Immature natural killer cell (primary cell): ENCODE results near the gene DLD. TPM values are rescaled to one million over a fixed set of nuclear protein-coding genes. Genes with fewer than 3 reads are reported as not detected.
A peak's percentile ranks its signal among the peaks of the same experiment; 100 is the strongest.

Source experiments
- DNase-seq, 3 donors: peaks; one replicate each; pipeline ENCODE4 v3.0.0; 2022; ENCODE audit warnings: mixed read lengths in 1 of 3
- H3K27ac Mint-ChIP-seq, 6 donors: one replicate each; pipeline ENCODE4 v1.8.0; 2020; ENCODE audit warnings: mixed read lengths in 6 of 6, mild to moderate bottlenecking in 5 of 6, inconsistent platforms in 4 of 6, moderate library complexity in 3 of 6
- H3K27me3 Mint-ChIP-seq, 3 donors: one replicate each; pipeline ENCODE4 v1.8.0; 2020 to 2021; ENCODE audit warnings: low read depth in 3 of 3, mild to moderate bottlenecking in 3 of 3, mixed read lengths in 3 of 3, moderate library complexity in 3 of 3, inconsistent platforms in 1 of 3
- H3K36me3 Mint-ChIP-seq, 3 donors: one replicate each; pipeline ENCODE4 v1.8.0; 2020; ENCODE audit warnings: mixed read lengths in 3 of 3, inconsistent platforms in 2 of 3, mild to moderate bottlenecking in 2 of 3
- H3K4me1 Mint-ChIP-seq, 2 donors: one replicate each; pipeline ENCODE4 v1.8.0; 2020; ENCODE audit warnings: inconsistent platforms in 2 of 2, mild to moderate bottlenecking in 2 of 2, mixed read lengths in 2 of 2, moderate library complexity in 1 of 2
- H3K4me3 Mint-ChIP-seq, 5 donors: one replicate each; pipeline ENCODE4 v1.8.0; 2020; ENCODE audit warnings: mild to moderate bottlenecking in 5 of 5, mixed read lengths in 5 of 5, inconsistent platforms in 3 of 5, moderate library complexity in 3 of 5
- H3K9me3 Mint-ChIP-seq, 6 donors: one replicate each; pipeline ENCODE4 v1.8.0; 2020; ENCODE audit warnings: mild to moderate bottlenecking in 6 of 6, mixed read lengths in 6 of 6, inconsistent platforms in 4 of 6, moderate library complexity in 3 of 6
- polyA plus RNA-seq, 3 donors: library from polyadenylated mRNA; unstranded; fragments of 300-500 nt; fragmentation: Illumina TruSeq; gene quantifications; one replicate each; pipeline ENCODE4 v1.2.3, GENCODE V29; 2021

DLD gene
- polyA plus RNA-seq, 3 donors from 2014 or later: 52.2 to 102 (median 61.8) TPM

DNA sequence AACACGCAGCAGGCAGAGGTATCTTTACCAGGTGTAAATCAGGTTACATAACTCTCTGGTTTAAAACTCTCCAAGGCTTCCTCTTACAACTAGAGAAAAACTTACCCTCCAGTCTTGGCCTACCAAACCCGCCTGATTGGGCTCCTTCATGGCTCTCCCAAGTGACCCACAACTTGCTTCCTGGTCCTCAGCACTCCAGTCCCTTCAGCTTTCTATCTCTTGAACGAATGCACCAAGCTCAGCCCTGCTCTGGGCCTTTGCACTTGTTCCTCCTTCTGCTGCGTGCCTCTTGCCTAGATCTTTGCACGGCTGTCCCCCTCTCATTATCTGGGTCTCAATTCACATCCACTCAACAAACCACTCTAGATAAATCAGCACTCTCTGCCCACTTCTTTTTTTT lies 32.7 kb upstream of the DLD start:
- Mint-ChIP-seq H3K4me3 (peak overlapping the region; percentile 23 to 71 (median 39)), H3K9me3 (no peaks in the 10 kb centered on the region), H3K36me3 (peaks cover 0 to 7% (median 3%) of the 10 kb centered on the region in 3 donors), H3K27me3 (no peaks in the 10 kb centered on the region), H3K27ac (peak overlapping the region; percentile 72 to 97 (median 81)), H3K4me1 (peaks cover 30 to 39% of the 10 kb centered on the region in 2 donors)
- DNase-seq: no peak

DNA sequence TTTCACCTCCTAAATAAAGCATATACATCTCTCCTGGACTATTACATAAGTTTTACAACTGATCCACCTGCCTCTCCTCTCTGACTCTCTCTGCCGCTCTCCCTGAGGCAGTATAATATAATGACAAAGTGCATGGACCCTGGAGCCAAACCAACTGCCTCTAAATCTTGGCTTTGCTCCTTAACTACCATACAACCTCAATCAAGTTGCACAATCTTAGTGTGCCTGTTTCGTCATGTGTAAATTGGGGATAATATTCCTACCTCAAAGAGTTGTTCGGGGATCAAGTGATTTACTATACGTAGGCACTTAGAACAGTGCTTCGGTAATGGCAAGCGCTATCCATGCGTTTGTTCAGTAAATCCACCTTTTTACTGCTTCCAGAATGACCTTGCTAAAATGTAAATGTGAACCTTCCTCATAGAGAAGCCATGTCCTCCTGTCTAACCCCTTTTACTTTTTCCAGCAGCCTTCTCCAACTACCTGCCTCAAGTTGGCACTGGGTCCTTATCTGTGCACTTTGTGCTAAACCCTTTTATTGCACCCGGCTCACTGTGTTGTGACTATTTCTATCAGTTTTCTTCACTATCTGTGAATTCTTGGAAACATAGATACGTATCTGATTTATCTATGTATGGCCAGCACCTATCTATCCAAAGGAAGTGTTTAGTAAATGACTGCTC lies 30.6 kb upstream of the DLD start:
- H3K4me1 Mint-ChIP-seq: peaks cover 30 to 44% of the 10 kb centered on the region in 2 donors
- H3K36me3 Mint-ChIP-seq: peaks cover 0 to 7% (median 3%) of the 10 kb centered on the region in 3 donors
- no peak overlapping the region for H3K4me3 Mint-ChIP-seq
- no peaks in the 10 kb centered on the region for H3K27me3 Mint-ChIP-seq
- H3K27ac Mint-ChIP-seq: peak overlapping the region in 3 of 6 donors; percentile 8 to 66 (median 19)
- no peak for DNase-seq
- H3K9me3 Mint-ChIP-seq: no peaks in the 10 kb centered on the region

DNA sequence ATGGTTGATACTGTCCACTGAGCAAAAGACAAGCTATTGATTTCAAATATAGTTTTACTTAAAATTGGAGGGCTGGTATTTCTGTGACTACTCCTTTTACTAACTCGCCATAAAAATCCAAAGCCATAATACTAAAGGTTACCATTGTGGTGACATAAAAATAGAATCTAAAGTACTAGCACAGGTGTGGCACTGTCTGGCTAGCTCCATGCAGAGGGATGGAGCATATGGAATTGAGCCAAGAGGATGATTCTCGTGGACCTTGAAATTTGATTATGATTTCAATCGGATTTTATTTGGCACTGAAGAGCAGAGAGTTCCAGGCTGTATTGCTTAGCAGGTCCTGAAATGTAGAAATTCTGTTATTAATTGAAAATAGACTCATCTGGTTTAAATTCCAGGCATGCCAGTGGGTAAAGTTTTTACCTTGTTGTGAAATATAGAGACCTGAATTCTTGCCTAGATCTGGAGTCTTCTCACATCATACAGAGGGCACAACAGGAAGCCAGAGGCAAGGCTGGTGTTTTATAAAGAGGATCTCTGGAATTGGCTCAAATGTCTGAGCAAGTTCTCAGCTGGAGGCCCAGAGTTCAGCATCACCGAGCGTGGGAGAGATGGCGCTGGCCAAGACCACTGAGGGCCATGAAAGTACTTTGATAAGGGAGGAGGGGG lies 29.9 kb upstream of the DLD start:
- Mint-ChIP-seq H3K36me3 (peaks cover 0 to 7% (median 3%) of the 10 kb centered on the region in 3 donors), H3K4me1 (peaks cover 36 to 46% of the 10 kb centered on the region in 2 donors), H3K4me3 (no peak overlapping the region), H3K27ac (peak overlapping the region in 2 of 6 donors; percentile 8 to 19), H3K27me3 (no peaks in the 10 kb centered on the region), H3K9me3 (no peaks in the 10 kb centered on the region)
- DNase-seq: no peak

DNA sequence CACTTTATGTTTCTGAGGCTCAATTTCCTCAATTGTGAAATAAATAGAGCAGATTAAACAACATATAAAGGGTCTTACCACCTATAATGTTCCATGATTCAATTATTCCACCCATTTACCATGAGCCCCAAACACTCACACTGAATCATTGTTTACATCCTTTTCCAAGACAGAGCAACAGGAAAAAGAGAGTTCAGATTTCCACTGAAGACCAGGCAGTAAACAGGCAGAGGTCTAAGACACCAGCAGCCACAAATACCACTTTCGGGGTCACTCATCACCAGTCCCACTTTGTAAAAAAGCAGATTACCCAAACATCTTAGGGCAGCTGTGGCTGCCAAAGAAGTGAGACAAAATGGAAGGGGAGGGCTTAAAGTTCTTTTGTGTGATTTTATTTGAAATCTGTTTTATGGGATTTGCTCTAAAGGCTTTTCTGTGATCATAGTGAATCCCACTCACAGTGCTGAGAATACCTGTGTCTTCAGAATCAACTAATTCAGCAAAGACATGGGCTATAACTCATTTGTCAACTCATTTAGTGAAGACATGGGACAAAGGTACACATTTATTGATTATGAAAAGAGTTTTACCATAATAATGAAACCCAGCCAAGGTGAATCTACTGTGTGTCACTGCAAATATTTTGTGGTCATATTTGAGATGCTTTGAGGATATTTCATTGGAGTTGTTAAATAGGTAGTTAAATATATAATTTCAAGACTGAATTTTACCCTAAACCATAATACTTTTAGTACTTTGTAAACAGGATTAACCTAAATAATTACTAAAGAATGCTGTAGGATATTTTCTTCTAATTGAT lies 24.8 kb upstream of the DLD start:
- Mint-ChIP-seq H3K27me3 (peaks cover 0 to 2% (median 0%) of the 10 kb centered on the region in 3 donors), H3K36me3 (no peaks in the 10 kb centered on the region), H3K9me3 (no peaks in the 10 kb centered on the region), H3K27ac (peak overlapping the region in 5 of 6 donors; percentile 14 to 90 (median 78)), H3K4me3 (peak overlapping the region in 3 of 5 donors; percentile 3 to 30 (median 6)), H3K4me1 (peaks cover 8 to 17% of the 10 kb centered on the region in 2 donors)
- DNase-seq: peak in 2 of 3 donors; percentile 9 to 23

DNA sequence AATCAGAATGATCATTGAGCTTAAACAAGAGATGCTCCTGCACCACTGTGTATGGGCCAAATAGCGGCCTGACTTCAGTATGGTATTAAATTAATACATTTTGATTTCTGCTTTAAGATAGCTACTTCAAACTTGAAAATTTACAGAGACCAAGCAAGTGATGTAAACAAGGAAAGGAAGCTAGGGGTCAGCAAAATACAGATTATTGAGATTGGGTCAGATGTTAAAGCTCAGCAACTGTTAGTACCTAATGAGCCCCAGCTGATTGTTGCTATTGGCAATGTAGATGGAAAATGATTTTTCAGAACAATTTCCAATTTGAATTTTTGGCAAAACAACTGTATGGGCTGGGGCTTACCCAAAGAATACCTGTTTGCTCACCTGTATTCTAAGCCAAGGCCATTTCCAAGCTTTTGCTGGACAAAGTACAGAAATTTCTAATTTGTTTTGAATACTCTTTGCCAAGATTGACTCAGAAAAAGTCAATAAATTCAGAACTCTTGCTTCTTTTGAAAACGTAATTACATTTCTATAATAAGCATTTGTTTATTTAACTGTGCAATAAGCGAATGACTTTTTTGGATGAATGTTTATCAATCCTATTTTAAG lies 23.0 kb upstream of the DLD start:
- H3K36me3 Mint-ChIP-seq: no peaks in the 10 kb centered on the region
- H3K27me3 Mint-ChIP-seq: peaks cover 0 to 4% (median 0%) of the 10 kb centered on the region in 3 donors
- no peaks in the 10 kb centered on the region for H3K9me3 Mint-ChIP-seq
- no peak overlapping the region for H3K27ac Mint-ChIP-seq
- no peak overlapping the region for H3K4me3 Mint-ChIP-seq
- DNase-seq: no peak
- H3K4me1 Mint-ChIP-seq: peaks cover 8 to 17% of the 10 kb centered on the region in 2 donors

DNA sequence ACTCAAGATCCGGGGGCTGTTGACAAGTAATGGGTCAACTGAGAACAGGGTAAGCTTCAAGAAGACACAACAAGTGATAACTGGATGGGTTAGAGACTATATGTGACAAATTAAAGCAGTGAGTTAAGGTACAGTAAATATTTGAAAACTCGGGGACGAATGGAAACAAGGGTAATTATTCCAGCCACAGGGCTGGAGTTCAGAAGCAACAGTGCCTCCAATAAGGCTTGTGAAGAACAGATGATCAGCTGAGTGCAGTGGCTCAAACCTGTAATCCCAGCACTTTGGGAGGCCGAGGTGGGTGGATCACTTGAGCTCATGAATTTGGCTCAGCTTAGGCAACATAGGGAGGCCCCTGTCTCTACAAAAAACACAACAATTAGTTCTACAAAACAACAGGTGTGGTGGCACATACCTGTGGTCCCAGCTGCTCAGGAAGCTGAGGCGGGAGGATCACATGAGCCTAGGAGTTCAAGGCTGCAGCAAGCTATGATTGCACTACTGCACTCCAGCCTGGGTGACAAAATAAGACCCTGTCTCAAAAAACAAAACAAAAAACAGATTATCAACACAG lies 20.5 kb upstream of the DLD start:
- peak overlapping the region in 1 of 6 donors; percentile 3 for H3K27ac Mint-ChIP-seq
- H3K36me3 Mint-ChIP-seq: no peaks in the 10 kb centered on the region
- no peaks in the 10 kb centered on the region for H3K9me3 Mint-ChIP-seq
- DNase-seq: no peak
- H3K4me1 Mint-ChIP-seq: peaks cover 8 to 9% of the 10 kb centered on the region in 2 donors
- peaks cover 0 to 4% (median 0%) of the 10 kb centered on the region in 3 donors for H3K27me3 Mint-ChIP-seq
- H3K4me3 Mint-ChIP-seq: no peak overlapping the region

DNA sequence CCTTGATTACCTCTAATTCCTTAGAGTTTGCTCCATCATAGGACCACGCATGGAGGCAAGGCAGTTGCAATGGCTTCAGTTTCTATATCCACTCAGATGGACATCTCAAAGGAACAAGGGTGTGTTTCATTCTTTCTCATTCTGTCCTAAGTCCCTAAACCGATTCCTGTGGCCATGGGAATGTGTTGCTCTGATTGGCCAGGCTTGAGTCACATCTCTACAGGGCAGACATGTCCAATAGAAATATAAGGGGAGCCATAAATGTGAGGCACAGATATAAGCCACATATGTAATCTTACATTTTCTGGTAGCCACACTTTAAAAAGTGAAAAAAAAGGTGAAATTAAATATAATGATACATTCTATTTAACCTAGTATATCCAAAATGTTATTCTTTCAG lies 16.9 kb upstream of the DLD start:
- no peak for DNase-seq
- Mint-ChIP-seq H3K27me3 (peaks cover 0 to 4% (median 3%) of the 10 kb centered on the region in 3 donors), H3K27ac (no peak overlapping the region), H3K4me1 (peaks cover 0 to 1% of the 10 kb centered on the region in 2 donors), H3K4me3 (no peak overlapping the region), H3K36me3 (no peaks in the 10 kb centered on the region), H3K9me3 (no peaks in the 10 kb centered on the region)

DNA sequence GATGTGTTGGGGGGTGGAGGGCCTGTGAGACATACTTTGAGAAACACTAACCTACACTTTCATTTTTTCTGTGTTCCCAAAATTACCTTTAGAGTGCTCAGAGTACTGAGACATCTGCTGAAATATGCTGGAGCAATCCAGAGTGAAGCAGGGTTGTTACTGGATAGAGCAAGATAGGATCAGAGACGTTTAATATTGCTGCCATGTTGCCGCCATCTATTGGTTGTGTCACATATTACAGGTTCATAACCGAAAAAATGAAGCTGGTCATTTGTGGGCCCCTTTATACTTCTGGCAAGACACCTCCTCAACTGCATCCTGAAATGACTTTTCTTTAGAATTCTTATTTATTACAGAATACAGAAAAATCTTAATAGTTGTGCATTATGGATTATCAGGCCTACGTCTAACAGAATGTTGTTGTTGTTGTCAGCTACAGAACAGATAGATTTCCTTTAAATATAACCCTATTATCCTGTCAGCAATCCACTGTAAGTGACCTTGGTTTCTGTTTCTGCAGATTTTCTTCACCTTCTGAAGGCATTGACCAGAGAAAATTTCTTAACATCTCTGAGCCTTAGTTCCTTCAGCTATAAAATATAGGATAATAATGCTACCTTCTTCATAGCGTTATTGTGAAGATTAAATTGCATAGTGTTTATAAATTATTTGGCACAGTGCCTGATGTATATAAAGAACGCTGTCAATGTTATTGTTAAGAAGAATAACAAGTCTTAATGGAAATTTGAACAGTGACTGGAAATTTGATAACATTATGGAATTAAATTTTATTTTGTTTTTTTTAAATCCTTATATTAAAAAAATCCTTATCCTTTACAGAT lies 16.2 kb upstream of the DLD start:
- H3K9me3 Mint-ChIP-seq: no peaks in the 10 kb centered on the region
- H3K4me3 Mint-ChIP-seq: no peak overlapping the region
- H3K4me1 Mint-ChIP-seq: peaks cover 0 to 1% of the 10 kb centered on the region in 2 donors
- H3K36me3 Mint-ChIP-seq: no peaks in the 10 kb centered on the region
- DNase-seq: peak; percentile 44 to 61 (median 48)
- H3K27me3 Mint-ChIP-seq: peaks cover 0 to 5% (median 4%) of the 10 kb centered on the region in 3 donors
- peak overlapping the region in 3 of 6 donors; percentile 9 to 73 (median 69) for H3K27ac Mint-ChIP-seq

DNA sequence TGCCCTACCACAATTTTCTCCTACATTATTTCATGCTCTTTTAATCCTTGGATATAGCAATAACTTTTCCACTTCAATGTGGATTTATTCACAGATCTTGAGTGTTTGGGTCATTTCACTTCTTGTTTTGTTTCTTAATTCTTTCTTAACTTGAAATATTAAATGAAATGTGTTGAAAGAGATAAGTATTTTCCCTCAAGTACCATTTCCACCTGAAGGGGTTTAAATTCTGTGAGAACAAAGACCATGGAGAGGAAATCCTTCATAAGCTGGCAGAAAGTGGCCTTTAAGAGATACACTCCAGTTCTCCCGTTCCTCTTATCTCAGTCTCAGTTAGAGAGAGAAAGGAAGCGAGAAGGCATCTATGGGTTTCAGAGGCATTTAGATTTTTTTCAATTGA lies 14.1 kb upstream of the DLD start:
- Mint-ChIP-seq H3K4me3 (no peak overlapping the region), H3K27ac (no peak overlapping the region), H3K4me1 (peaks cover 0 to 1% of the 10 kb centered on the region in 2 donors), H3K9me3 (no peaks in the 10 kb centered on the region), H3K27me3 (peaks cover 0 to 5% (median 2%) of the 10 kb centered on the region in 3 donors), H3K36me3 (no peaks in the 10 kb centered on the region)
- DNase-seq: no peak

DNA sequence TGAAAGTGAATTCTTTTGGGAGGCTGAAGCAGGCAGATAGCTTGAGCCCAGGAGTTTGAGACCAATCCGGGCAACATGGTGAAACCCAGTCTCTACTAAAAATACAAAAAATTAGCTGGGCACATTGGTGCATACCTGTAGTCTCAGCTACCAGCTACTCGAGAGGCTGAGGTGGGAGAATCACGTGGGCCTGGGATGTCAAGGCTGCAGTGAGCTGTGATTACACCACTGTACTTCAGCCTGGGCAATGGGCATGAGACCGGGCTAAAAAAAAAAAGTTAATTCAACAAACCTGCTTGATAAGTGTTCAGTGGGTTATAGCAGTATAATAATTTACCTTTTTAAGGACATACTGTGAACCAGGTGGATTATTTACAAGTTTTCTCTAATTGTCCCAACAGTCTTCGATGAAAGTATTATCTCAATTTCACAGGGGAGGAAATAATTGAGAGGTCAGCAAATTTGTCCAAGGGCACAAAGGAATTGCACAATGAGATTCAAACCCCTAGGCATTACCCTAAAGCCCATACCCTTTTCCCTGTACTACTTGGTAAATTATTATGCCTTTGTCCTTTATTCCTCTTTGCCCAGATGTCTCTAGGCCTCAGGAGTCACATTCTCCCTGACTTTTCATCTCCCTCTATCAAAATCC lies 13.1 kb upstream of the DLD start:
- Mint-ChIP-seq H3K9me3 (no peaks in the 10 kb centered on the region), H3K4me1 (peaks cover 0 to 1% of the 10 kb centered on the region in 2 donors), H3K27me3 (peaks cover 0 to 5% (median 1%) of the 10 kb centered on the region in 3 donors), H3K4me3 (no peak overlapping the region), H3K36me3 (no peaks in the 10 kb centered on the region), H3K27ac (no peak overlapping the region)
- DNase-seq: no peak

DNA sequence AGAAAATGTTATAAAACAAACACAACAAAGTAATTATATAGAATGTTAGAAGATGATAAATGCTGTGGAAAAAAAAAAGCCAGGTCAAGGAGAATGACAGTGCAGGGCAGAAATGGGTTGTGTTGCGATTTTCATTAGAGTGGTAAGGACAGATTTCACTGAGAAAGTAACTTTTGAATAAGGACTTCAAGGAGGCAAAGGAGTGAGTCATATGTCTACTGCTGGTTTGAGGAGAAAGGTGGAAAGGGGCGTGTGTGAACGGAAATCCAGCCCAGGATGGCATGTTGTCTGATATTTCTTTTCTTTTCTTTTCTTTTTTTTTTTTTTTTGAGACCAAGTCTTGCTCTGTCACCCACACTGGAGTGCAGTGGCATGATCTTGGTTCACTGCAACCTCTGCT lies 12.3 kb upstream of the DLD start:
- peaks cover 0 to 5% (median 1%) of the 10 kb centered on the region in 3 donors for H3K27me3 Mint-ChIP-seq
- no peaks in the 10 kb centered on the region for H3K36me3 Mint-ChIP-seq
- H3K27ac Mint-ChIP-seq: no peak overlapping the region
- H3K4me3 Mint-ChIP-seq: no peak overlapping the region
- H3K4me1 Mint-ChIP-seq: peaks cover 0 to 1% of the 10 kb centered on the region in 2 donors
- H3K9me3 Mint-ChIP-seq: no peaks in the 10 kb centered on the region
- no peak for DNase-seq

DNA sequence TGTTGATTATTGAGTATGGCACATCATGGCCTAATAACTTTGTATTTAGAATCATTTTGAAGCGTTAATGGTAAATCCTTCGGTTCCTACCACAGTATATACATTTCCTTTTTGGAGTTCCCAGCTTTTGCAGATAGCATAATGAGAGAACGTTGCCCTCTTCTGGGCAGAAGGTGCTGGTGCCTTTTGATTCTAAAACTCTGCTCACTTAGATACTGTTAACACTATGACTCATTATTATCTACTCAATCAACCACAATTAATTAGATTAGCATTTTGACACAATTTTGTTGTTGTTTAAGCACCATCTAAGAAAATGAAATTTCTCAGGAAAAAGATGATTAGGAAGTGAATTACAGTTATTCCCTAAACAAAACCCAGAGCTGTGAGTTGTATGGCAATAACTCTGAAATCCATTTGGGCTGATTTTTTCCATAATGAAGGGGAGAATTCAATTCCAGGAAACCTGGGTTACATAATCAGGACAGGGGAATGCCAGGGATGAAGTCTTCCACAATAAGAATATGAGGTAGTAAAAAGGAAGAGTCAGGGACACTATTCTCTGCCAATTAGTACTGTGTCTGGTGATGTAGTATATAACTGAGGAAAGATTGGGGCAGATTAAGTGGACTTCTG lies 11.5 kb upstream of the DLD start:
- Mint-ChIP-seq H3K27ac (no peak overlapping the region), H3K4me1 (peaks cover 0 to under 1% of the 10 kb centered on the region in 2 donors), H3K9me3 (no peaks in the 10 kb centered on the region), H3K36me3 (no peaks in the 10 kb centered on the region), H3K27me3 (peaks cover 1 to 5% (median 2%) of the 10 kb centered on the region in 3 donors), H3K4me3 (no peak overlapping the region)
- peak; percentile 25 to 32 (median 31) for DNase-seq
